Activated naive CD8-positive, alpha-beta T cell (primary cell): ENCODE measurements around the gene METTL25.
A peak's percentile ranks its signal among the peaks of the same experiment; 100 is the strongest.
"Not testable (repeated sequence)": the region's sequence is repeated elsewhere in the genome, so short reads cannot be mapped to it uniquely, and the experiment has no call there.

Source experiments
- H3K27ac Mint-ChIP-seq: one replicate; pipeline ENCODE4 v1.8.0; 2021; ENCODE audit warnings: mixed read lengths
- H3K27me3 Mint-ChIP-seq: one replicate; pipeline ENCODE4 v1.8.0; 2021; ENCODE audit warnings: mixed read lengths
- H3K36me3 Mint-ChIP-seq: one replicate; pipeline ENCODE4 v1.8.0; 2021; ENCODE audit warnings: mixed read lengths
- H3K4me1 Mint-ChIP-seq: one replicate; pipeline ENCODE4 v1.8.0; 2021; ENCODE audit warnings: low read depth, mixed read lengths
- H3K4me3 Mint-ChIP-seq: one replicate; pipeline ENCODE4 v1.8.0; 2021; ENCODE audit warnings: mild to moderate bottlenecking, mixed read lengths
- H3K9me3 Mint-ChIP-seq: one replicate; pipeline ENCODE4 v1.8.0; 2021; ENCODE audit warnings: low read depth, mixed read lengths

METTL25 gene

GRCh38 chr12:82358200-82359114 is at the start of gene METTL25, which contains the start of gene CCDC59:
Gene METTL25, plus strand, starts transcription at chr12:82358529. Its CDS starts 37 bp downstream, at chr12:82358566.
Gene CCDC59, minus strand, starts transcription at chr12:82358387. Its CDS starts 11 bp downstream, at chr12:82358376.
- Mint-ChIP-seq H3K36me3 (peaks cover 15% of the 10 kb centered on the region), H3K27ac (peak within 1 kb of the TSS; percentile 100), H3K4me3 (peak within 1 kb of the TSS; percentile 99), H3K9me3 (no peaks in the 10 kb centered on the region), H3K4me1 (peaks cover 65% of the 10 kb centered on the region), H3K27me3 (no peaks in the 10 kb centered on the region)

DNA sequence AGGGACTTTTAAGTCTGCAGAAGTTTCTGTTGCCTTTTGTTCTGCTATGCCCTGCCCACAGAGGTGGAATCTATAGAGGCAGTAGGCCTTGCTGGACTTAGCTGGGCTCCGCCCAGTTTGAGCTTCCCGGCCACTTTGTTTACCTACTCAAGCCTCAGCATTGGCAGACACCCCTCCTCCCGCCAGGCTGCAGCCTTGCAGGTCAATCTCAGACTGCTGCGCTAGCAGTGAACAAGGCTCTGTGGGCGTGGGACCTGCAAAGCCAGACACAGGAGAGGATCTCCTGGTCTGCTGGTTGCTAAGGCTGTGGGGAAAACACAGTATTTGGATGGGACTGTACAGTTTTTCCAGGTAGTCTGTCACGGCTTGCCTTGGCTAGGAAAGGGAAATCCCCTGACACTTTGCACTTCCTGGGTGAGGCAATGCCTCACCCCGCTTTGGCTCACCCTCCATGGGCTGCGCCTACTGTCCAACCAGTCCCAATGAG is 43.9 kb upstream of the METTL25 start:
- peaks cover 4% of the 10 kb centered on the region for H3K27me3 Mint-ChIP-seq
- no peak overlapping the region for H3K4me3 Mint-ChIP-seq
- H3K36me3 Mint-ChIP-seq: no peaks in the 10 kb centered on the region
- no peaks in the 10 kb centered on the region for H3K4me1 Mint-ChIP-seq
- H3K9me3 Mint-ChIP-seq: no peaks in the 10 kb centered on the region
- no peak overlapping the region for H3K27ac Mint-ChIP-seq

GRCh38 chr12:82319276-82319675 is 39.1 kb upstream of the METTL25 start:
- no peaks in the 10 kb centered on the region for H3K9me3 Mint-ChIP-seq
- H3K27me3 Mint-ChIP-seq: peaks cover 10% of the 10 kb centered on the region
- H3K4me1 Mint-ChIP-seq: no peaks in the 10 kb centered on the region
- H3K4me3 Mint-ChIP-seq: no peak overlapping the region
- H3K36me3 Mint-ChIP-seq: no peaks in the 10 kb centered on the region
- H3K27ac Mint-ChIP-seq: no peak overlapping the region

- H3K9me3 Mint-ChIP-seq: no peaks in the 10 kb centered on the region
- H3K27me3 Mint-ChIP-seq: peaks cover 7% of the 10 kb centered on the region
- no peak overlapping the region for H3K27ac Mint-ChIP-seq
- no peaks in the 10 kb centered on the region for H3K4me1 Mint-ChIP-seq
- no peak overlapping the region for H3K4me3 Mint-ChIP-seq
- no peaks in the 10 kb centered on the region for H3K36me3 Mint-ChIP-seq
Observed at GRCh38 chr12:82325540-82326336, 32.6 kb upstream of the METTL25 start.

- H3K4me1 Mint-ChIP-seq: no peaks in the 10 kb centered on the region
- H3K27me3 Mint-ChIP-seq: peaks cover 5% of the 10 kb centered on the region
- no peak overlapping the region for H3K27ac Mint-ChIP-seq
- no peaks in the 10 kb centered on the region for H3K36me3 Mint-ChIP-seq
- no peaks in the 10 kb centered on the region for H3K9me3 Mint-ChIP-seq
- H3K4me3 Mint-ChIP-seq: no peak overlapping the region
Observed at GRCh38 chr12:82326905-82327503, 31.3 kb upstream of the METTL25 start.

- H3K36me3 Mint-ChIP-seq: no peaks in the 10 kb centered on the region
- no peaks in the 10 kb centered on the region for H3K9me3 Mint-ChIP-seq
- H3K4me3 Mint-ChIP-seq: no peak overlapping the region
- no peaks in the 10 kb centered on the region for H3K4me1 Mint-ChIP-seq
- no peak overlapping the region for H3K27ac Mint-ChIP-seq
- peaks cover 5% of the 10 kb centered on the region for H3K27me3 Mint-ChIP-seq
Observed at GRCh38 chr12:82327861-82328260, 30.5 kb upstream of the METTL25 start.

GRCh38 chr12:82329508-82329907 is 28.8 kb upstream of the METTL25 start:
- H3K9me3 Mint-ChIP-seq: no peaks in the 10 kb centered on the region
- no peak overlapping the region for H3K27ac Mint-ChIP-seq
- no peaks in the 10 kb centered on the region for H3K4me1 Mint-ChIP-seq
- no peaks in the 10 kb centered on the region for H3K36me3 Mint-ChIP-seq
- no peaks in the 10 kb centered on the region for H3K27me3 Mint-ChIP-seq
- H3K4me3 Mint-ChIP-seq: no peak overlapping the region

DNA sequence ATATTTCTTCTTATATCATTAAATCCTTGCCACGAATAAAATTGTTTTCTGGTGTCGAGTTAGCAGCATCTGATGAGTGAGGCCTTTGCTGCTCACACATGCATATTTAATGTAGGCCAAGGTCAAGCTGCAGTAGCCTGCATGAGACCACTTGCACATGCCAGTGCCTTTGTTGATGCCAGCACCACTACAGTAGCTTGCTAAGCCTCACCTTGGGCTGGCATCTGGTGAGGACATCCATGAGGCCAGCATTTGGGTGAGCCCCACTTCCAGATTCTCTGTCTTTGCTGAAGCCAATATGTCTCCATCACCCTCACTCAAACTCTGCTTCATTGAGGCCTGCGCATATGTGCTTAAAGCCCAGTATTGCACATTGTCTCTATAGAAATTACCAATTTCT is 8.2 kb upstream of the METTL25 start:
- peak overlapping the region; percentile 52 for H3K27ac Mint-ChIP-seq
- no peaks in the 10 kb centered on the region for H3K36me3 Mint-ChIP-seq
- no peak overlapping the region for H3K4me3 Mint-ChIP-seq
- H3K27me3 Mint-ChIP-seq: no peaks in the 10 kb centered on the region
- H3K4me1 Mint-ChIP-seq: peaks cover 5% of the 10 kb centered on the region
- no peaks in the 10 kb centered on the region for H3K9me3 Mint-ChIP-seq

DNA sequence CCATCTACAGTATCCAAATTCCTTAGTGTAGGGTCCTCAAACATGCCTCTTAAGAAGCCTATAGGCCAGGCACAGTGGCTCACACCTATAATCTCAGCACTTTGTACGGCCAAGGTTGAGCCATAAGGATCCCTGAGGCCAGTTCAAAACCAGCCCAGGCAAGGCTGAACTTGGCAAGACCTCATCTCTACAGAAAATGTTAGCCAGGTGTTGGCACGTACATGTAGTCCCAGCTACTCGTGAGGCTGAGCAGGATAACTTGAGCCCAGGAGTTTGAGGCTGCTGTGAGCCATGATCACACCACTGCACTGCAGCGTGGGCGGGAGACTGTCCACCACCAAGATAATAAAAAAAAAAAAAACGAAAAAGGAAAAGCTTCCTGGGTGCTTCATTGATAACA is 6.9 kb upstream of the METTL25 start:
- Mint-ChIP-seq H3K4me1 (peaks cover 18% of the 10 kb centered on the region), H3K9me3 (no peaks in the 10 kb centered on the region), H3K36me3 (no peaks in the 10 kb centered on the region), H3K27me3 (no peaks in the 10 kb centered on the region), H3K27ac (no peak overlapping the region), H3K4me3 (no peak overlapping the region)

- Mint-ChIP-seq H3K36me3 (peaks cover 12% of the 10 kb centered on the region), H3K4me1 (peaks cover 55% of the 10 kb centered on the region)
Observed at GRCh38 chr12:82357340-82357739, 989 bp upstream of the METTL25 start.

GRCh38 chr12:82357845-82358199 is 507 bp upstream of the METTL25 start:
- no peaks in the 10 kb centered on the region for H3K27me3 Mint-ChIP-seq
- H3K9me3 Mint-ChIP-seq: no peaks in the 10 kb centered on the region
- H3K4me3 Mint-ChIP-seq: peak overlapping the region; percentile 99
- peaks cover 60% of the 10 kb centered on the region for H3K4me1 Mint-ChIP-seq
- peaks cover 15% of the 10 kb centered on the region for H3K36me3 Mint-ChIP-seq
- peak overlapping the region; percentile 100 for H3K27ac Mint-ChIP-seq

More at GRCh38 chr12:82357340-82357739, 989 bp upstream of the METTL25 start:
- Mint-ChIP-seq H3K9me3 (no peaks in the 10 kb centered on the region), H3K27ac (peak overlapping the region; percentile 100), H3K4me3 (peak overlapping the region; percentile 99), H3K27me3 (no peaks in the 10 kb centered on the region)

DNA sequence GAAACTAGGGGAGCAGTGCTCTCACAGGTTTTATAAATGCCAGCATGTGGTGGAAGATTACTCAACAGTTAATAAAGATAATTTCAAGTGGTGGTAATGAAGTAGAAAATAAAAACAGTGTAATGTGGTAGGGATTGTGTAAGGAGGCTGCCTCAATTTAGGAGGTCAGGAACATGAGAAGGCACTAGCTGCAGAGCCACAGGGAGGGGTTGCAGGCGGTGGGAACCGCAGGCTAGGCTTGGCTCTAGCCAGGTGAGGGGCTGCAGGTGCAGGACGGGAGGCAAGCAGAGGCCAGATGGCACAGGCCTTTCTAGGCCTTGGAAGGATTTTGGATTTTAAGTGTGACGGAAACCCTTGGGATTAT is 768 bp downstream of the METTL25 start:
- Mint-ChIP-seq H3K27ac (peak overlapping the region; percentile 100), H3K27me3 (no peaks in the 10 kb centered on the region), H3K36me3 (peaks cover 15% of the 10 kb centered on the region), H3K9me3 (no peaks in the 10 kb centered on the region), H3K4me1 (peaks cover 67% of the 10 kb centered on the region), H3K4me3 (peak overlapping the region; percentile 99)

GRCh38 chr12:82360834-82361233 is 2.5 kb downstream of the METTL25 start:
- H3K4me3 Mint-ChIP-seq: not testable (repeated sequence)

DNA sequence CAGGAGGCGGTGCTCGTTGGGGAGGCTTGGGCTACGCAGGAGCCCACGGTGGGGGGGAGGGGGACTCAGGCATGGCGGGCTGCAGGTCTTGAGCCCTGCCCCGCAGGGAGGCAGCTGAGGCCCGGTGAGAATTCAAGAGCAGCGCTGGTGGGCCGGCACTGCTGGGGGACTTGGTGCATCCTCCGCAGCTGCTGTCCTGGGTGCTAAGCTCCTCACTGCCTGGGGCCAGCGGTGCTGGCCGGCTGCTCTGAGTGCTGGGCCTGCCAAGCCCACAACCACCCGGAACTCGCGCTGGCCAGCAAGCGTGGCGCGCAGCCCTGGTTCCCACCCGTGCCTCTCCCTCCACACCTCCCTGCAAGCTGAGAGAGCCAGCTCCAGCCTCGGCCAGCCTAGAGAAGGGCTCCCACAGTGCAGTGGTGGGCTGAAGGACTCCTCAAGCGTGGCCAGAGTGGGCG is 3.2 kb downstream of the METTL25 start:
- Mint-ChIP-seq H3K9me3 (no peaks in the 10 kb centered on the region), H3K4me1 (peaks cover 61% of the 10 kb centered on the region), H3K36me3 (peaks cover 18% of the 10 kb centered on the region), H3K27ac (no peak overlapping the region), H3K4me3 (no peak overlapping the region), H3K27me3 (no peaks in the 10 kb centered on the region)

More at GRCh38 chr12:82360834-82361233, 2.5 kb downstream of the METTL25 start:
- peaks cover 64% of the 10 kb centered on the region for H3K4me1 Mint-ChIP-seq
- H3K36me3 Mint-ChIP-seq: peaks cover 18% of the 10 kb centered on the region
- not testable (repeated sequence) for H3K9me3 Mint-ChIP-seq, H3K27me3 Mint-ChIP-seq, H3K27ac Mint-ChIP-seq
